CD4-positive, alpha-beta T cell (primary cell): ENCODE measurements around the gene TRRAP. TPM values are rescaled to one million over a fixed set of nuclear protein-coding genes. Genes with fewer than 3 reads are reported as not detected.

ENCODE experiments used
- ATAC-seq: fragments of 200-7000 bp; cut with Tn5 transposase; one replicate; pipeline ENCODE4 v1.10.0; 2022; ENCODE audit warnings: mild to moderate bottlenecking; ENCODE audit not compliant: poor library complexity
- CTCF ChIA-PET: fragments of 350-600 bp; sonication (Branson Sonifier 250); formaldehyde crosslinking; loops from one replicate; lab custom pipeline; 2021; ENCODE audit warnings: antibody characterized with exemption, inconsistent platforms; lab: Charles Lee
- POLR2A ChIA-PET: fragments of 350-600 bp; sonication (Branson Sonifier 250); formaldehyde crosslinking; loops from one replicate; lab custom pipeline; 2021; ENCODE audit warnings: antibody characterized with exemption, inconsistent platforms; lab: Charles Lee
- DNase-seq, 14 experiments: peaks; one replicate each; pipeline ENCODE4 v3.0.0-alpha.2; 2013 to 2020; ENCODE audit warnings: mixed read lengths in 2 of 14
- H3K27ac ChIP-seq, 2 donors: one replicate each; pipeline versions ENCODE4 v1.5.1 to v1.7.0; 2013; ENCODE audit warnings: low read length in 2 of 2, low read depth in 1 of 2, mild to moderate bottlenecking in 1 of 2
- H3K27me3 ChIP-seq, 2 experiments: 1 replicate in 1 of 2; 2 replicates in 1 of 2; pipeline versions ENCODE4 v1.6.1 to v1.7.0; 2013; ENCODE audit warnings: low read length in 2 of 2, control low read depth in 1 of 2, mild to moderate bottlenecking in 1 of 2, moderate library complexity in 1 of 2; ENCODE audit not compliant: insufficient read depth in 2 of 2, control insufficient read depth in 1 of 2
- H3K36me3 ChIP-seq: one replicate; pipeline ENCODE4 v1.6.1; 2013; ENCODE audit warnings: low read length, control low read depth; ENCODE audit not compliant: insufficient read depth
- H3K4me1 ChIP-seq: one replicate; pipeline ENCODE4 v1.6.1; 2013; ENCODE audit warnings: low read length, control low read depth; ENCODE audit not compliant: insufficient read depth
- H3K4me3 ChIP-seq: one replicate; pipeline ENCODE4 v1.5.1; 2013; ENCODE audit warnings: mild to moderate bottlenecking, low read length, moderate library complexity
- H3K9me3 ChIP-seq, 2 experiments: 1 replicate in 1 of 2; 2 replicates in 1 of 2; pipeline versions ENCODE4 v1.6.1 to v1.7.0; 2013; ENCODE audit warnings: low read length in 2 of 2, mild to moderate bottlenecking in 2 of 2, control low read depth in 1 of 2, moderate library complexity in 1 of 2; ENCODE audit not compliant: control insufficient read depth in 1 of 2, insufficient read depth in 1 of 2
- H3K27ac Mint-ChIP-seq: one replicate; pipeline ENCODE4 v1.8.0; 2020; ENCODE audit warnings: mixed read lengths
- H3K27me3 Mint-ChIP-seq: one replicate; pipeline ENCODE4 v1.8.0; 2021; ENCODE audit warnings: mixed read lengths
- H3K36me3 Mint-ChIP-seq: one replicate; pipeline ENCODE4 v1.8.0; 2021; ENCODE audit warnings: low read depth, mixed read lengths
- H3K4me1 Mint-ChIP-seq: one replicate; pipeline ENCODE4 v1.8.0; 2021; ENCODE audit warnings: low read depth, mixed read lengths
- H3K4me3 Mint-ChIP-seq: one replicate; pipeline ENCODE4 v1.8.0; 2020; ENCODE audit warnings: mild to moderate bottlenecking, mixed read lengths
- H3K9me3 Mint-ChIP-seq: one replicate; pipeline ENCODE4 v1.8.0; 2020; ENCODE audit warnings: mixed read lengths
- intact Hi-C, 2 experiments: fragments of 100-400 bp; cut with DNase I in 1 of 2; cut with micrococcal nuclease in 1 of 2; formaldehyde crosslinking; loops; one replicate each; pipeline versions ENCODE4 v1.15.1 to v1.9.0; 2023 to 2025; cut with DNase I, micrococcal nuclease
- polyA plus RNA-seq, 2 donors: library from polyadenylated mRNA; unstranded; fragments of 120-200 nt; gene quantifications; one replicate each; pipeline ENCODE4 v1.2.1, GENCODE V29; 2013
- total RNA-seq, 174 experiments: library from RNA in 2 of 174; stranded (reverse) in 2 of 174; gene quantifications; one replicate each; pipeline ENCODE4 v1.2.3 and lab custom pipeline; 2021 to 2026
- TF ChIP-seq, protein P1 (sequence below): fragments of 200-600 bp; IDR thresholded peaks from one replicate; pipeline ENCODE4 v1.8.0; 2022; ENCODE audit warnings: antibody characterized with exemption, mild to moderate bottlenecking

The TRRAP gene
- 10 to 100 TPM; 47.9 to 48.3 TPM for total RNA-seq
- 39.1 TPM for polyA plus RNA-seq (2013, experiment 1 of 2)
- polyA plus RNA-seq (2013, experiment 2 of 2) = 42.3 TPM
- 85.0 to 421 (median 174) reads per million in 172 experiments for total RNA-seq (lab: John Stamatoyannopoulos, UW)

DNA sequence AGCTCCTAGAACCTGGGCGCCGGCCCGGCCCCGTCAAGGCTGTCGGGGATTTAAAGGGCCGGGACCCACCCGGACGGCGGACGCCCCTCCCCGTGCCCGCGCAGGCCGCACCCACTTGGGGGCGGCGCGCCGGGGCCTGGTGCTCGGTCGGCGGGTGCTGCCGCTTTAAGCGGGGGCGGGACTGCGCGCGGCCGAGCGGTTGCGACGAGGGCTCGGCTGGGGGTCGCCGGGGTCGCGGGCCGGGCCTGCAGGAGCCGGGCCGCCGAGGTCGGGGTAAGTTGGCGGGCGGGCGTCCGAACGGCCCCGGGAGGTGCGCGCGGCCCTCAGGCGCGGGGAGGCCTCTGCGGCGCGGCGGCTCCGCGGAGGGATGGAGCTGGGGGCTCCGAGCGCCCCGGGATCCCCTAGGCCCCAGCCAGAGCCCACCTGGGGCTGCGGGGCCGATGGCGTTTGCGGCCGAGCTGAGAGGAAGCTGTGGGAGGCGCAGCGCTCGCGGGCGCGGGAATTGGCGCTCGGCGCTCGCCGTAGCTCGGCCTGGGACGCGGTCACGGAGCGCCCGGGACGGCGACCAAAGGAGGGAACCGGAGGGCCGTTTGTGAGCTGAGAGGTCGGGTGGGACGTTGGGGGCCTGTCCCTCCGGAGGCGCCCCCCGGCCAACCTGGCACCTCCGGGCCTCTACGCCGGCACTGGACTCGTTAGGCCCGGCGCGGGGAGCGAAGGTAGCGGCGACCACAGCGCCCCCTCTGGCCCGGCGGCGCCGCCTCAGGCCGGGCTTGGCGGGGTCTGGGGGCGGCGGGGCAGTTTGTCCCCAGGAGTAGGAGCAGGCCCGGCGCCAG lies at the start of gene TRRAP:
TSS of gene TRRAP (plus strand) at position 168 of the 833 bp plus-strand sequence. CDS start 2,619 bp downstream, outside the sequence.
- Histone ChIP-seq H3K4me3 (peak within 1 kb of the TSS; percentile 97), H3K27me3 (no peaks in the 10 kb centered on the region), H3K9me3 (no peaks in the 10 kb centered on the region), H3K27ac (peak within 1 kb of the TSS; percentile 87 to 91), H3K36me3 (peaks cover 25% of the 10 kb centered on the region), H3K4me1 (peaks cover 27% of the 10 kb centered on the region)
- ATAC-seq (peak; percentile 56), DNase-seq (peak; percentile 60 to 88 (median 70))
- intact Hi-C loops = loop anchor here in 1 of 2 experiments (5.0 kb wide), 2 partner anchors 596 to 1761 kb away; partner anchors contain the start of genes BRI3 and SDHAF3
- H3K27me3 Mint-ChIP-seq = no peaks in the 10 kb centered on the region
- H3K4me1 Mint-ChIP-seq = peaks cover 32% of the 10 kb centered on the region
- CTCF ChIA-PET = interaction anchor here (1.3 kb wide), 1 partner anchor 104 kb away, joined by 3 read pairs; no protein-coding TSS in a partner anchor
- POLR2A ChIA-PET = interaction anchor here (0.5 to 2.2 kb wide), 8 partner anchors 9 to 1814 kb away, joined by 3 to 16 read pairs (median 3); partner anchors contain the start of genes ASNS, TECPR1 and ZKSCAN5
- H3K4me3 Mint-ChIP-seq = peak within 1 kb of the TSS; percentile 97
- peaks cover 37% of the 10 kb centered on the region for H3K36me3 Mint-ChIP-seq
- H3K9me3 Mint-ChIP-seq = no peaks in the 10 kb centered on the region
- TF ChIP-seq, protein P1, sequence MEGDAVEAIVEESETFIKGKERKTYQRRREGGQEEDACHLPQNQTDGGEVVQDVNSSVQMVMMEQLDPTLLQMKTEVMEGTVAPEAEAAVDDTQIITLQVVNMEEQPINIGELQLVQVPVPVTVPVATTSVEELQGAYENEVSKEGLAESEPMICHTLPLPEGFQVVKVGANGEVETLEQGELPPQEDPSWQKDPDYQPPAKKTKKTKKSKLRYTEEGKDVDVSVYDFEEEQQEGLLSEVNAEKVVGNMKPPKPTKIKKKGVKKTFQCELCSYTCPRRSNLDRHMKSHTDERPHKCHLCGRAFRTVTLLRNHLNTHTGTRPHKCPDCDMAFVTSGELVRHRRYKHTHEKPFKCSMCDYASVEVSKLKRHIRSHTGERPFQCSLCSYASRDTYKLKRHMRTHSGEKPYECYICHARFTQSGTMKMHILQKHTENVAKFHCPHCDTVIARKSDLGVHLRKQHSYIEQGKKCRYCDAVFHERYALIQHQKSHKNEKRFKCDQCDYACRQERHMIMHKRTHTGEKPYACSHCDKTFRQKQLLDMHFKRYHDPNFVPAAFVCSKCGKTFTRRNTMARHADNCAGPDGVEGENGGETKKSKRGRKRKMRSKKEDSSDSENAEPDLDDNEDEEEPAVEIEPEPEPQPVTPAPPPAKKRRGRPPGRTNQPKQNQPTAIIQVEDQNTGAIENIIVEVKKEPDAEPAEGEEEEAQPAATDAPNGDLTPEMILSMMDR = peak; percentile 89
- H3K27ac Mint-ChIP-seq = peak within 1 kb of the TSS; percentile 97

DNA sequence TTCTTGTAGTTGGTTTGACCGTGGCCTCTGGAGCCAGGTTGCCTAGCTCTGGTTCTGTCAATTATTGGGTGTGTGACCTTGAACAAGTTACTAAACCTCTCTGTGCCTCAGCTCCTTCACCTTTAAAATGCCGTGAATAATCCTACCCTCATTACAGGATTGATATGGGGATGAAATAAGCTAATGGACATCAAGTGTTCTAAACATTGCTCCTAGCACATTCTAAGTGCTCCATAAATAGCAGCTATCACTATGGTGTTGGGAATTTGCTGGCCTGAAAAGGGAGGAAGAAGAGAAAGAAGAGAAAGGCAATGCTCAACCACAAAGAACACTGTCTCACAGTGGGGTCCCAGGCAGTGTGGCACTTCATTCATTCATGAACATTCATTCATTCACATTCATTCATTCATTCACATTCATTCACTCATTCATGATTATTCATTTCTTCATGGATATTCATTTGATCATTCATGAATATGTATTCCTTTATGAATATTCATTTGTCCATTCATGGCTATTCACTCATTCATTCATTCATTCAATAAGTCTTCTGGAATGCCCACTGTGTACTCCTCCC lies 47.3 kb upstream of the TRRAP start:
- Histone ChIP-seq H3K4me3 (no peak overlapping the region), H3K4me1 (no peaks in the 10 kb centered on the region), H3K36me3 (no peaks in the 10 kb centered on the region), H3K27ac (no peak overlapping the region), H3K27me3 (no peaks in the 10 kb centered on the region), H3K9me3 (peaks cover 0 to 4% of the 10 kb centered on the region in 2 experiments)
- no peaks in the 10 kb centered on the region for H3K9me3 Mint-ChIP-seq
- H3K36me3 Mint-ChIP-seq = no peaks in the 10 kb centered on the region
- TF ChIP-seq, protein P1 = no peak
- no peak overlapping the region for H3K27ac Mint-ChIP-seq
- ATAC-seq = no peak
- H3K27me3 Mint-ChIP-seq = peaks cover 6% of the 10 kb centered on the region
- intact Hi-C loops = no loop called here
- CTCF ChIA-PET = no interaction called here
- DNase-seq = no peak
- no peaks in the 10 kb centered on the region for H3K4me1 Mint-ChIP-seq
- POLR2A ChIA-PET = no interaction called here
- H3K4me3 Mint-ChIP-seq = no peak overlapping the region

DNA sequence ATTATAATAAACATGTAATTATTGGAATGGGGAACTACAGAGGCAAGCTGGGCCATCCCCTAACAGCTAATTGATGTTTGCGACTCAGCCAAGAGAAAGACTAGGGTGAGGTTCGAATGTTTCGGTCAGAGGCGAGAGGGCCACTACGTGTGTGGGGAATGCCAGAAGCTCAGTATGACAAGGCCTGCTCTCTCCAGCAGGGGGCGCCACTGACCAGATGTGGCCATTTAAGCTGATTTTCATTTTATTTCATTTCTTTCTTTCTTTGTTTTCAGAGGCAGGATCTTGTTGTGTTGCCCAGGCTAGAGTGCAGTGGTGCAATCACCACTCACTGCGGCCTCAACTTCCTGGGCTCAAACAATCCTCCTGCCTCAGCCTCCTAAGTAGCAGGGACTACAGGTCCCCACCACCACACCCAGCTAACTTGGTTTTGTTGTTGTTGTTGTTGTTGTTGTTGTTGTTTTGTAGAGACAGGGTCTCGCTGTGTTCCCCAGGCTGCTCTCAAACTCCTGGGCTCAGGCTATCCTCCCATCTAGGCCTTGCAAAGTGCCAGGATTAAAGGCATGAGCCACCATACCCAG lies 46.6 kb upstream of the TRRAP start:
- POLR2A ChIA-PET = no interaction called here
- no peak overlapping the region for H3K27ac Mint-ChIP-seq

More for the DNA sequence above, 46.6 kb upstream of the TRRAP start:
- Histone ChIP-seq H3K4me1 (no peaks in the 10 kb centered on the region), H3K27me3 (peaks cover 0 to 3% of the 10 kb centered on the region in 2 experiments), H3K4me3 (no peak overlapping the region), H3K27ac (no peak overlapping the region), H3K36me3 (no peaks in the 10 kb centered on the region), H3K9me3 (peaks cover 0 to 1% of the 10 kb centered on the region in 2 experiments)
- no peaks in the 10 kb centered on the region for H3K9me3 Mint-ChIP-seq
- no peak overlapping the region for H3K4me3 Mint-ChIP-seq
- DNase-seq = peak in 12 of 14 experiments; percentile 5 to 53 (median 18)
- TF ChIP-seq, protein P1 = peak; percentile 55
- no peaks in the 10 kb centered on the region for H3K4me1 Mint-ChIP-seq
- intact Hi-C loops = no loop called here
- H3K27me3 Mint-ChIP-seq = peaks cover 6% of the 10 kb centered on the region
- no peak for ATAC-seq
- CTCF ChIA-PET = no interaction called here
- no peaks in the 10 kb centered on the region for H3K36me3 Mint-ChIP-seq
